SH-SY5Y (cell line): ENCODE measurements around the gene SEL1L3.

ENCODE experiments used
- GATA2 ChIP-seq: IDR thresholded peaks from 2 replicates; pipeline ENCODE4 v1.6.1; 2011; ENCODE audit warnings: mild to moderate bottlenecking, low read depth, low read length
- GATA3 ChIP-seq: IDR thresholded peaks from 2 replicates; pipeline ENCODE4 v1.6.1; 2011; ENCODE audit warnings: low read depth, mild to moderate bottlenecking, low read length, moderate library complexity

GRCh38 chr4:25722964-25723363 is 139.8 kb downstream of the SEL1L3 start:
- TF ChIP-seq GATA2 (no peak), GATA3 (no peak)
